ENCODE data around the gene STX12.

DNA sequence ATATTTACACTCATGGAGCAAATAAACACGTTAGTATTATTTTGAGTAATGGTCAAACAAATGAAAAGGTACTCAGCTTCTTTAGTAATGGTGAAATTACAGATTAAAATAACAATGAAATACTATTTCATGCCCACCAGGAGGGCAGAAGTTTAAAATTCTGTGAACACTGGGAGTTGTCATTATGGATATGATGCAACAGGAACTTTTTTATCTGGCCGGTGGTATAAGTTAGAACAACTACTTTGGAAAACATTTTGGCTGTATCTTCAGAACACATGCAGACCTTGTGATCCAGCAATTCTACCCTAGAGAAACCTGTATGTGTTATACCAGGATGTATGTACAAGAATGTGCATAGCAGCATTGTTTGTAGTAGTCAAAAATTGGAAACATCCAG, 34.4 kb downstream of the STX12 start:
- TF ChIP-seq ZBTB7A (tag by site-specific recombination; IDR thresholded peaks at IDR 0.05; ENCODE audit: low read depth) = no peak
- TF ChIP-seq, protein P1, sequence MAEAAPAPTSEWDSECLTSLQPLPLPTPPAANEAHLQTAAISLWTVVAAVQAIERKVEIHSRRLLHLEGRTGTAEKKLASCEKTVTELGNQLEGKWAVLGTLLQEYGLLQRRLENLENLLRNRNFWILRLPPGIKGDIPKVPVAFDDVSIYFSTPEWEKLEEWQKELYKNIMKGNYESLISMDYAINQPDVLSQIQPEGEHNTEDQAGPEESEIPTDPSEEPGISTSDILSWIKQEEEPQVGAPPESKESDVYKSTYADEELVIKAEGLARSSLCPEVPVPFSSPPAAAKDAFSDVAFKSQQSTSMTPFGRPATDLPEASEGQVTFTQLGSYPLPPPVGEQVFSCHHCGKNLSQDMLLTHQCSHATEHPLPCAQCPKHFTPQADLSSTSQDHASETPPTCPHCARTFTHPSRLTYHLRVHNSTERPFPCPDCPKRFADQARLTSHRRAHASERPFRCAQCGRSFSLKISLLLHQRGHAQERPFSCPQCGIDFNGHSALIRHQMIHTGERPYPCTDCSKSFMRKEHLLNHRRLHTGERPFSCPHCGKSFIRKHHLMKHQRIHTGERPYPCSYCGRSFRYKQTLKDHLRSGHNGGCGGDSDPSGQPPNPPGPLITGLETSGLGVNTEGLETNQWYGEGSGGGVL (tag by site-specific recombination; IDR thresholded peaks at IDR 0.05) = no peak
- TF ChIP-seq, protein P2, sequence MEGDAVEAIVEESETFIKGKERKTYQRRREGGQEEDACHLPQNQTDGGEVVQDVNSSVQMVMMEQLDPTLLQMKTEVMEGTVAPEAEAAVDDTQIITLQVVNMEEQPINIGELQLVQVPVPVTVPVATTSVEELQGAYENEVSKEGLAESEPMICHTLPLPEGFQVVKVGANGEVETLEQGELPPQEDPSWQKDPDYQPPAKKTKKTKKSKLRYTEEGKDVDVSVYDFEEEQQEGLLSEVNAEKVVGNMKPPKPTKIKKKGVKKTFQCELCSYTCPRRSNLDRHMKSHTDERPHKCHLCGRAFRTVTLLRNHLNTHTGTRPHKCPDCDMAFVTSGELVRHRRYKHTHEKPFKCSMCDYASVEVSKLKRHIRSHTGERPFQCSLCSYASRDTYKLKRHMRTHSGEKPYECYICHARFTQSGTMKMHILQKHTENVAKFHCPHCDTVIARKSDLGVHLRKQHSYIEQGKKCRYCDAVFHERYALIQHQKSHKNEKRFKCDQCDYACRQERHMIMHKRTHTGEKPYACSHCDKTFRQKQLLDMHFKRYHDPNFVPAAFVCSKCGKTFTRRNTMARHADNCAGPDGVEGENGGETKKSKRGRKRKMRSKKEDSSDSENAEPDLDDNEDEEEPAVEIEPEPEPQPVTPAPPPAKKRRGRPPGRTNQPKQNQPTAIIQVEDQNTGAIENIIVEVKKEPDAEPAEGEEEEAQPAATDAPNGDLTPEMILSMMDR (tag by site-specific recombination; IDR thresholded peaks at IDR 0.05) = no peak
- TF ChIP-seq ZNF114 (tag by site-specific recombination; IDR thresholded peaks at IDR 0.05) = no peak
- TF ChIP-seq, protein P3, sequence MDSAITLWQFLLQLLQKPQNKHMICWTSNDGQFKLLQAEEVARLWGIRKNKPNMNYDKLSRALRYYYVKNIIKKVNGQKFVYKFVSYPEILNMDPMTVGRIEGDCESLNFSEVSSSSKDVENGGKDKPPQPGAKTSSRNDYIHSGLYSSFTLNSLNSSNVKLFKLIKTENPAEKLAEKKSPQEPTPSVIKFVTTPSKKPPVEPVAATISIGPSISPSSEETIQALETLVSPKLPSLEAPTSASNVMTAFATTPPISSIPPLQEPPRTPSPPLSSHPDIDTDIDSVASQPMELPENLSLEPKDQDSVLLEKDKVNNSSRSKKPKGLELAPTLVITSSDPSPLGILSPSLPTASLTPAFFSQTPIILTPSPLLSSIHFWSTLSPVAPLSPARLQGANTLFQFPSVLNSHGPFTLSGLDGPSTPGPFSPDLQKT (IDR thresholded peaks at IDR 0.05; ENCODE audit: borderline replicate concordance, low read depth, low read length) = no peak
- TF ChIP-seq, protein P4, sequence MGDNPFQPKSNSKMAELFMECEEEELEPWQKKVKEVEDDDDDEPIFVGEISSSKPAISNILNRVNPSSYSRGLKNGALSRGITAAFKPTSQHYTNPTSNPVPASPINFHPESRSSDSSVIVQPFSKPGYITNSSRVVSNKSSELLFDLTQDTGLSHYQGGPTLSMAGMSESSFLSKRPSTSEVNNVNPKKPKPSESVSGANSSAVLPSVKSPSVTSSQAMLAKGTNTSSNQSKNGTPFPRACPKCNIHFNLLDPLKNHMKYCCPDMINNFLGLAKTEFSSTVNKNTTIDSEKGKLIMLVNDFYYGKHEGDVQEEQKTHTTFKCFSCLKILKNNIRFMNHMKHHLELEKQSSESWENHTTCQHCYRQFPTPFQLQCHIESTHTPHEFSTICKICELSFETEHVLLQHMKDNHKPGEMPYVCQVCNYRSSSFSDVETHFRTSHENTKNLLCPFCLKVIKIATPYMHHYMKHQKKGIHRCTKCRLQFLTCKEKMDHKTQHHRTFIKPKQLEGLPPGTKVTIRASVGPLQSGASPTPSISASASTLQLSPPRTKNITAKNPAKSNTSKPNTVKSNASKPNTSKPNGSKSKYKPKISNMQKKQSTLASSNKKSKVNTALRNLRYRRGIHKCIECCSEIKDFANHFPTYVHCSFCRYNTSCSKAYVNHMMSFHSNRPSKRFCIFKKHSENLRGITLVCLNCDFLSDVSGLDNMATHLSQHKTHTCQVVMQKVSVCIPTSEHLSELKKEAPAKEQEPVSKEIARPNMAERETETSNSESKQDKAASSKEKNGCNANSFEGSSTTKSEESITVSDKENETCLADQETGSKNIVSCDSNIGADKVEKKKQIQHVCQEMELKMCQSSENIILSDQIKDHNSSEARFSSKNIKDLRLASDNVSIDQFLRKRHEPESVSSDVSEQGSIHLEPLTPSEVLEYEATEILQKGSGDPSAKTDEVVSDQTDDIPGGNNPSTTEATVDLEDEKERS (tag by site-specific recombination; IDR thresholded peaks at IDR 0.05) = no peak
- no peak for TF ChIP-seq ZNF660 (tag by site-specific recombination; IDR thresholded peaks at IDR 0.05)
- no peak for TF ChIP-seq MYNN (tag by site-specific recombination; IDR thresholded peaks at IDR 0.05; ENCODE audit: borderline replicate concordance)
- TF ChIP-seq BCL11B (tag by site-specific recombination; IDR thresholded peaks at IDR 0.05; ENCODE audit: low read depth) = no peak
- no peak for TF ChIP-seq ZNF785 (tag by site-specific recombination; IDR thresholded peaks at IDR 0.05)
- TF ChIP-seq ZFP41 (tag by site-specific recombination; IDR thresholded peaks at IDR 0.05; ENCODE audit: borderline replicate concordance) = no peak
- no peak for TF ChIP-seq YY1 (tag by site-specific recombination; IDR thresholded peaks at IDR 0.05)

Measured in HEK293 (cell line).